ENCODE results near the gene KHDRBS2.

DNA sequence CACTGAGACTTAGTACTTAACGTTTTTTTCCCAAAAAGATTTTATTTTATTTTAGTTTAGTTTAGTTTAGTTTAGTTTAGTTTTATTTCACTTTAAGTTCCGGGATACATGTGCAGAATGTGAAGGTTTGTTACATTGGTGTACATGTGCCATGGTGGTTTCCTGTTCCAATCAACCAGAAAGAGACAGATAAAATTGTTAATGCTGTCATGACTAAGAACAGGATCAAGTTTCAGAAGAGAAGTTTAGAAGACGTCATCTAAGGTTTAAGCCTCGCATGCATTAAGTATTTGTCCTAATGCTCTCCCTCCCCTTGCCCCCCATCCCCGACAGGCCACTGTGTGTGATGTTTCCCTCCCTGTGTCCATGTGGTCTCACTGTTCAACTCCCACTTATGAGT is 540.0 kb downstream of the KHDRBS2 start:
- TF ChIP-seq, protein P1, sequence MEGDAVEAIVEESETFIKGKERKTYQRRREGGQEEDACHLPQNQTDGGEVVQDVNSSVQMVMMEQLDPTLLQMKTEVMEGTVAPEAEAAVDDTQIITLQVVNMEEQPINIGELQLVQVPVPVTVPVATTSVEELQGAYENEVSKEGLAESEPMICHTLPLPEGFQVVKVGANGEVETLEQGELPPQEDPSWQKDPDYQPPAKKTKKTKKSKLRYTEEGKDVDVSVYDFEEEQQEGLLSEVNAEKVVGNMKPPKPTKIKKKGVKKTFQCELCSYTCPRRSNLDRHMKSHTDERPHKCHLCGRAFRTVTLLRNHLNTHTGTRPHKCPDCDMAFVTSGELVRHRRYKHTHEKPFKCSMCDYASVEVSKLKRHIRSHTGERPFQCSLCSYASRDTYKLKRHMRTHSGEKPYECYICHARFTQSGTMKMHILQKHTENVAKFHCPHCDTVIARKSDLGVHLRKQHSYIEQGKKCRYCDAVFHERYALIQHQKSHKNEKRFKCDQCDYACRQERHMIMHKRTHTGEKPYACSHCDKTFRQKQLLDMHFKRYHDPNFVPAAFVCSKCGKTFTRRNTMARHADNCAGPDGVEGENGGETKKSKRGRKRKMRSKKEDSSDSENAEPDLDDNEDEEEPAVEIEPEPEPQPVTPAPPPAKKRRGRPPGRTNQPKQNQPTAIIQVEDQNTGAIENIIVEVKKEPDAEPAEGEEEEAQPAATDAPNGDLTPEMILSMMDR (IDR thresholded peaks at IDR 0.05) = no peak
- TF ChIP-seq EZH2 (IDR thresholded peaks at IDR 0.05; ENCODE audit: borderline replicate concordance, insufficient read depth, low read depth, low read length, poor library complexity, severe bottlenecking) = no peak
